ENCODE measurements around the gene TLX3. TPM values are rescaled to one million over a fixed set of nuclear protein-coding genes. Genes with fewer than 3 reads are reported as not detected.

The TLX3 gene
- total and polyA plus RNA-seq, 11 donors: 0.15 TPM; not detected in 10

DNA sequence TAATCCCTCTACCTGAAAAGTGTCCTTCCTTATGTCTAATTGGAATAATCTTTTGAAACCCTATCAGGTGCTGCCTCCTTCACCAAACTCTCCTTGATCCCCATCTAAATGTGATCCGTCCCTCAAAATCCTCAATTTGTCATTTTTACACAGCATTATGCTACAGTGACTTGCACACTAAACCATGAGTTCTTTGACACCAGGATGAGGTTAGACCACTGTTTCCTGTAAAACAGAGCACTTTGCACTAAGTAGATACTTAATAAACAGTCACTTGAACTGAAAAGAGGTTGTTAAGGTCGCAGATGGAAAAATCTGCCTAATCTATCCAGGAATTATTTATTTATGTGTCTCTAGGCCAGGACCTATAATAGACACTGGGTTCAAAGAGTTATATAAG is 44.2 kb upstream of the TLX3 start:
- no peaks in the 10 kb centered on the region for H3K9me3 ChIP-seq
- H3K36me3 ChIP-seq: no peaks in the 10 kb centered on the region
- intact Hi-C loops (cut with DNase I): no loop called here
- H3K27ac ChIP-seq: no peak overlapping the region
- TF ChIP-seq, protein P1, sequence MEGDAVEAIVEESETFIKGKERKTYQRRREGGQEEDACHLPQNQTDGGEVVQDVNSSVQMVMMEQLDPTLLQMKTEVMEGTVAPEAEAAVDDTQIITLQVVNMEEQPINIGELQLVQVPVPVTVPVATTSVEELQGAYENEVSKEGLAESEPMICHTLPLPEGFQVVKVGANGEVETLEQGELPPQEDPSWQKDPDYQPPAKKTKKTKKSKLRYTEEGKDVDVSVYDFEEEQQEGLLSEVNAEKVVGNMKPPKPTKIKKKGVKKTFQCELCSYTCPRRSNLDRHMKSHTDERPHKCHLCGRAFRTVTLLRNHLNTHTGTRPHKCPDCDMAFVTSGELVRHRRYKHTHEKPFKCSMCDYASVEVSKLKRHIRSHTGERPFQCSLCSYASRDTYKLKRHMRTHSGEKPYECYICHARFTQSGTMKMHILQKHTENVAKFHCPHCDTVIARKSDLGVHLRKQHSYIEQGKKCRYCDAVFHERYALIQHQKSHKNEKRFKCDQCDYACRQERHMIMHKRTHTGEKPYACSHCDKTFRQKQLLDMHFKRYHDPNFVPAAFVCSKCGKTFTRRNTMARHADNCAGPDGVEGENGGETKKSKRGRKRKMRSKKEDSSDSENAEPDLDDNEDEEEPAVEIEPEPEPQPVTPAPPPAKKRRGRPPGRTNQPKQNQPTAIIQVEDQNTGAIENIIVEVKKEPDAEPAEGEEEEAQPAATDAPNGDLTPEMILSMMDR (IDR thresholded peaks at IDR 0.05): no peak
- no peak for TF ChIP-seq POLR2A (IDR thresholded peaks at IDR 0.05)
- WGBS, 4 donors: 91 to 96% (median 95%) methylated on average over 2 of the region's 2 CpGs
- no peak for DNase-seq
- H3K4me3 ChIP-seq: no peak overlapping the region
- H3K27me3 ChIP-seq: no peaks in the 10 kb centered on the region
- no peak for ATAC-seq
- no peaks in the 10 kb centered on the region for H3K4me1 ChIP-seq

DNA sequence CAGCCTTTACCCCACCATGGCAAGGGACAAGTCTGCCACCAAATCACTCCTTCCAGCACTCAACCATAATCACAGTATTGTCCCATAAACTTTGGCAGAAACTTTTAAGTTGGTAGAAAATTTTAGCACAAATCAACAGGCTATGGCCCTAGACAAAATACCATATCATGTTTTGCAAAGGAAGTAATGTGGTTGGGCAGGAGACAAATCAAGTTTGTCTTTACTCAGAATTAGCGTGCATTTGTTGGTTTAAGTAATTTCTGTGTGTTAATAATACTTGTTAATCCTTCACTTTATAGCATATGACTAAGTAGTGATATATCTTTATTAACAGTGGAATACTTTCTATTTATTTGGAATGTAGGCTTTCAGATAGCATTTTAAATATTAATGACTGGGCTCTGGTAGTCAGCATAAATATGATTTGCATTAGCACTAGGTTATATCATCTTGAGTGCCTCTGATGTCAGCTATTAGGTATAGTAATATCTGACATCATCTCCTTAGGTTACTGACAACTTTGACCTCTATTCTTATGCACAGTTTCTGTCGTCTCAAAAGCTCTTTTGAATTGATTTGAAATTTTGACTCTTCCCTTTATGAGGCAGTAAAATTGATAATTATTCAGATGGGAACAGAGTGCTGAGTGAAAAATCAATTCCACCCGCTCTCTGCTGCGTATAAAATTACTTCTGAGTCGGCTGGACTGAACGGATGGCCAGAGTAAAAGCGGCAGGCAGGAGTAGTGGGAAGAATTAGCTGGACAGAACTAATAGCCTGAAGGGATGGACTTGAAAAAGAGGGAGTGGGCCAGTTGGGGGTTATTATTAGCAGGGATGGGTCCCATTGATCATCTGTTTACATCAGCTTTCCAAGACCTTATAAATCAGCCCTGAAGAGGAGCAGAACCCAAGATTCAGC is 40.1 kb upstream of the TLX3 start:
- Histone ChIP-seq H3K4me1 (no peaks in the 10 kb centered on the region), H3K27ac (no peak overlapping the region), H3K9me3 (no peaks in the 10 kb centered on the region), H3K36me3 (no peaks in the 10 kb centered on the region), H3K27me3 (no peaks in the 10 kb centered on the region), H3K4me3 (no peak overlapping the region)
- no peak for DNase-seq
- TF ChIP-seq, protein P1 (IDR thresholded peaks at IDR 0.05): no peak
- no peak for TF ChIP-seq POLR2A (IDR thresholded peaks at IDR 0.05)
- intact Hi-C loops (cut with DNase I): no loop called here
- 89 to 91% (median 90%) methylated on average over 7 of the region's 7 CpGs for WGBS, 4 donors
- ATAC-seq: no peak

DNA sequence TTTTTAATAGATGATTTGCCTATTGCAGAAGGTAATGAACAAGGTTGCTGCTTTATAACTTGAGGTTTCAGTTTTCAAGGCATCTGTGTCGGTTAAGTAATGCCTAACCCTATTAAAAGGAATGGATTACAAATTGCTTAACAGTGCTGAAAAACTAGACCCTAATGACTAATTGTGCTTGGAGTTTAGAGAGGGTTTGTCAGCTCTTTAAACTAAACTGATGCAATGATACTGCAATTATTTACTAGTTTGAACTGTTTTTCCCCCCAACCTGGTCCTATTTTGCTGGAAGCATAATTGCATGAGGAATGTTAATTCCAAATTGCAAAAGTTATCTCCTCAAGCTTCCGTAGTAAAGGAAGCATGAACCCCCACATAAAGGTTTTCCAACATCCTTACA is 39.3 kb upstream of the TLX3 start:
- intact Hi-C loops (cut with DNase I): no loop called here
- ATAC-seq (no peak), DNase-seq (no peak)
- no peak overlapping the region for H3K27ac ChIP-seq
- no peak for TF ChIP-seq POLR2A (IDR thresholded peaks at IDR 0.05)
- TF ChIP-seq, protein P1 (IDR thresholded peaks at IDR 0.05): no peak
- H3K4me3 ChIP-seq: no peak overlapping the region
- no peaks in the 10 kb centered on the region for H3K36me3 ChIP-seq
- no peaks in the 10 kb centered on the region for H3K4me1 ChIP-seq
- 85 to 95% (median 87%) methylated on average over 2 of the region's 2 CpGs for WGBS, 4 donors
- H3K9me3 ChIP-seq: no peaks in the 10 kb centered on the region
- no peaks in the 10 kb centered on the region for H3K27me3 ChIP-seq

DNA sequence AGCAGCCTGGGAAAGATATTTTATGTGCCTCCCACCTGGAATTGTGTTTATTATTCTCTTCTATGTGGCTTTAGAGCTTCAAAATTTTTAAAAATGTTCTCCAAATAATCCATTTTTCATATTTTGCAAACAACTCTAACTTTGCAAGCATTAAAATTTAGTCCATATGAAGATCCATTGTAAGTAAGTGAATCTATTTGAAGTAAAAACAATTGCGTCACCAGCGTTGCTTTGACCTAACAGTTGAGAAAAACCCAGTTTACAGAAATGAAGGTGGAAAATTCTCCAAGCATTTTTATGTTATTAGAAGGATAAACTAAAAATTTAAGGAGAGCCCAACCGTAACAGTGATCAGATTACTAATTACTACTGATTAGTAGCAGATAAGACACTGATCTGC is 38.9 kb upstream of the TLX3 start:
- no peak for DNase-seq
- no peak for ATAC-seq
- no peak for TF ChIP-seq POLR2A (IDR thresholded peaks at IDR 0.05)
- Histone ChIP-seq H3K9me3 (no peaks in the 10 kb centered on the region), H3K36me3 (no peaks in the 10 kb centered on the region), H3K27ac (no peak overlapping the region), H3K27me3 (no peaks in the 10 kb centered on the region), H3K4me1 (no peaks in the 10 kb centered on the region), H3K4me3 (no peak overlapping the region)
- intact Hi-C loops (cut with DNase I): no loop called here
- WGBS, 4 donors: 93 to 96% (median 95%) methylated on average over 3 of the region's 3 CpGs
